ENCODE data around the gene TANGO2.

The TANGO2 gene

DNA sequence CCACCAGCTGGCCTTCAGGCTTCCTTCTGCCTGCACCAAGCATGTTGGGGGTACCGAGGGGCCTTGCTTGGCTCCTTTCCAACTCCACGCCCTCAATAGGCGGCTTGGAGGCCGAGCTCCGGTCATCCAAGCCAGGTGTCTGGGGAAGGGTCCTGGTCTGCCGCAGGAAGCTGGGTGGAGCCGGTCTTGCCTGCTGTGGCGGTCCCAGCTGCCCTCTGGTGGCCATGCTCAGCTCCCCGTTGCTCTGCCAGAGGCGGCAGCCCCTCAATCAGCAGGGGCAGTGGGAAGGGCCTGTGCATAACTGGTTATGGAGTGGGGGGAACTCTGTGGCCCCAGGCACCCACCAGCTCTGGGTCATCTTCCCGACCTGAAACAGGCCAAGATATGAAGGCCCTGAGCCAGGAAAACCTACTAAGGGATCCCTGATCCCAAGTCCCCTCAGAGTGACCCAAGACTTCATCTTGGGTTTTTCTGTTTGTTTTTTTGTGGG lies 7.5 kb upstream of the TANGO2 start:
- DNase-seq = no peak

DNA sequence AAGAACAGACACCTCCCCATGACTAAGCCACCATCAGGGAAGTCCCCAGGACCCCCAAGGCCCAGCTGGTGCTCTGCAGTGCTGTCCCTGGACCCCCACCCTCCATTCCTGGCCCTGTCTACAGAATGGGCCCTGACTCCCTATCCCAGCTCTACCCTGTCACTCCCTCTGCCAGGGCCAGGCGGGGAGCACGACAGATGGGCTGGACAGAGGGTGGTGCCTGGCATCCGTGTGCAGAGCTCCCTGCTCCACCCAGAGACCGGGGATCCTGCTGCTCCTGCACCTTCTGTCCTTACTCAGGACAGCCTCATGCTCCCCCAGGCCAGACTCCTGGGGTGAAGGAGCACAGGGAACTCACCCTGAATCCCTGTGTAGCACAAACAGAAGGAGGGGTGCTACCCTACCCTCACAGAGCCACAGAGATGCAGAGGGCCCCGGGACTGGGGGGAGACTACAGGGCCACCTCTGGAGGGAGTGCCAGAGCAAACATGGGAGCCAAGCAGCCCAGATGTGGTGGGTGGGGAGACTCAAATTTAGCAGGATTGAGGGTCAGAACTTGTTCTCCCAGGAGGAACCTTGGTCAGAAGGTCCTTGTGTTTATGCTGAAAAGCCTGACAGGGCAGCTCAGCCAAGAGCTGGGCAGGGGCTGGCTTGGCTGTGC lies 6.3 kb upstream of the TANGO2 start:
- DNase-seq = no peak

GRCh38 chr22:20015187-20015625 lies 5.7 kb upstream of the TANGO2 start:
- DNase-seq = no peak

- no peak for DNase-seq
Observed at GRCh38 chr22:20015971-20016733, 4.8 kb upstream of the TANGO2 start.

- peak; percentile 82 to 87 for DNase-seq
Observed at GRCh38 chr22:20016734-20017621, 3.9 kb upstream of the TANGO2 start, which contains the start of gene ARVCF. Gene ARVCF, minus strand, starts transcription at chr22:20016823. Its CDS starts 26,029 bp downstream, at chr22:19990794.

- no peak for DNase-seq
Observed at GRCh38 chr22:20017622-20017958, 3.3 kb upstream of the TANGO2 start.

DNA sequence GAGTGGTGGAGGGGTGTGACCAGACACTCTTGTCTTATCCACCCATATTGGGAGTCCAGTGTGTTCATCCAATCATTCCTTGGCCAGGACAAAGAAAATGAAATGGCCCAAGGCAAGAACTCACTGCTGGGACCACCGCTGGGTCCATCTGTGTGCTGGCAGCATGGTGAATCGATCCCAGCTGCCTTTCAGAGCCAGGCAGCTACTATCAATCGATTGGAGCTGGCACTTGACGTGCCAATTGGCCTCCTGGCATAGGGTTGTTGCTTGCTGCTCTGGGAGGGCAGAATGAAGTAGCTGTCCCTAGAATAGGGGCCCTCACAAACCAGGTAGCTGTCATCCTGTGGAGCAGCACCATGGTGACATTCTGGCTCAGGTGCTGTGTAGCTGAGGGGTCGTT lies 2.9 kb upstream of the TANGO2 start:
- no peak for DNase-seq

GRCh38 chr22:20019661-20020532 lies 1.0 kb upstream of the TANGO2 start:
- DNase-seq = no peak

DNA sequence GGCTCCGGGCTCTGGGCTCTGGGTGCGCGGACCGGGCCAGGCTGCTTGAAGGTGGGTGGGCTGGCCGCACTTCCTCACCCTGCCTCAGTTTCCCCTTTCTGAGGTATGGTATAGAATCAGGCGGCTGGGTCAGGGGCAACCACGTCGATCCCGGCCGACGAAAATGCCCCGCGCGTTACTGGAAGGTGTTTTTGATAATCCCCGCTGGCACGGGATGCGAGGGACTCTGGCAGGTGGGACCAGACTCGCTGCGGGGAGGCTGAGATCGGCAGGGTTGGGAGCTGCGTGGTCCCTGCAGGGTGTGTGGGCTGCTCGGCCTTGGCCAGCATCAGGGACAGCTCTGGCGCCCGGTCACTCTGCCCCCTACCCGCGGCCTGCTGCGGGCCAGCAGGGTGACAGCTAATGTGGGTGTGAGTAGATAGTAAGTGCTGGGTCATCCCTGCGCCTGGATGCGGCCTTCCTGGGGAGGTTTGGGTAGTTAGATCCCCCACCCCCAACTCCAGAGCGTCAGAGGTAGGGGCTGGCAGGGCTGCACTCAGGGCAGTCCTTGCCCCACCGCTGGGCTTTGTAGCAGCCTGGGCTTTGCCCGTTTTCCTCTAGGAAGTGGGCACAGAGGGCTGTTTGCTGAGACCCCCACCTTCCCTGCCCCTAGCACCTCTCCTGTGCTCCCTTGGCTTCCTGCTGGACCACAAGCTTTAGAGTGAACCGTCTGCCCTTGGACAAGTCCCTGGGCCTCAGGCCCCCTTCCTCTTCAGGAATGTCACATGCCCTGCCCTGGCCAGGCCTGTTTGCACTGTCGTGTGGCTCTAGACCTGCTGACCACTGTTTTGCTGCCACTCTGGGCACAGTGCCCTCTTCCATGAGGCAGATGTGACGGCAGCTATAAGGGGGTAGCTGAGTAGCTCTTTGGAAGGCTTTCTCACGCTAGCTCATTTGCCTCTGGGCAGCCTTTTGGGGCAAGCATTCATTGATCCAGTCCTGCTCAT lies 579 bp downstream of the TANGO2 start:
- DNase-seq = no peak

GRCh38 chr22:20022231-20022977 lies 1.5 kb downstream of the TANGO2 start:
- DNase-seq = no peak

DNA sequence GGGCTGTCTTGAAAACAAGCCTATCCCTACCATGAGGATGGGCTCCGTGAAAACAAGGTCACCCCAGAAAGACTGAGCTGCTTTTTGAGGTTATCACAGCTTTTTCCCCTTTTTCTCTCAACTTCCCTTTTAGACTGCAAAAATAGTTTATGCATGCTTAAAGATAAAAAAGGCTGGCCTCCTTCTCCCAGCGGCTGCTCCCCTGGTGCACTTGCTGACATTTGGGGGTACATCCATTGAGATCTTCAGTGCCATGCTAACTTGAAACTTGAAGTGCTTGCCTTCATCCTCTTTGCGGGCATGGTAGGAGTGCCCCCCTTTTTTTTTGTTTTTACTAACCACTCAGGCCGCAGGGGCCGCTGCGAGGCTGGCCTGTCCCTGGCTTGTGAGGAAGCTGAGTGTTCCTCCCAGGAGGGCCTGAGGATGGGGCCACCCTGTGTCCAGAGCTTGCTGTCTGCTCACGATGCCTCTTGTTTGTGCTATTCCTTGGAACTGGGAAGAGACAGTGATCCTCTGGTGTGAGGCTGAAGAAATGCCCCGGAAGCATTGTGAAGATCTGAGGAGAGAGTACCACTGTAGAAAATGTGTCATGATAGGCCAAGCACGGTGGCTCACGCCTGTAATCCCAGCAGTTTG lies 2.2 kb downstream of the TANGO2 start:
- DNase-seq = no peak

- no peak for DNase-seq
Observed at GRCh38 chr22:20024225-20024624, 3.3 kb downstream of the TANGO2 start.

GRCh38 chr22:20024650-20025397 lies 3.9 kb downstream of the TANGO2 start:
- DNase-seq = no peak

- no peak for DNase-seq
Observed at GRCh38 chr22:20025401-20026203, 4.7 kb downstream of the TANGO2 start.

GRCh38 chr22:20026204-20026908 lies 5.4 kb downstream of the TANGO2 start:
- DNase-seq = no peak

DNA sequence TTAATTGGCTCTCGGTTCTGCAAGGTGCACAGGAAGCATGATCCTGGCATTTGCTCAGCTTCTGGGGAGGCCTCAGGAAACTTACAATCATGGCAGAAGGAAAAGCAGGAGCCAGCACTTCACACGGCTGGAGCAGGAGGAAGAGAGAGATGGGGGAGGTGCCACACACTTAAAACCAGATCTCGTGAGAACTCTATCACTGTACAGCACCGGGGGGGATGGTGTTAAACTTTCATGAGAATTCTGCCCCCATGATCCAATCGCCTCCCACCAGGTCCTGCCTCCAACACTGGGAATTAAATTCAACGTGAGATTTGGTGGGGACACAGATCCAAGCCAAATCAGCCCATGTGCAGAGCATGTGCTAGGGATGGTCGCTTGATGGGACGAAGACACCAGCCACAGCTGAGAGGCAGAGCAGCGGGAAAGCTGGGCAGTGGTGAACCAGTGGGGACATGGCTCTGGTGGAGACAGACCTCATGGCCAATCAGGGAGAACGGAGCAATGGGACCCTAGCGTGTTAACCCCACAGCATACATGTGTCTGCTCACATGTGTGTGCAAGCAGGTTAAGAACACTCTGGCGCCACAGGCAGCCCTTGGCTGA lies 6.2 kb downstream of the TANGO2 start:
- no peak for DNase-seq

Data from NCI-H2081 (cell line).